ENCODE measurements around the gene POT1.
A peak's percentile ranks its signal among the peaks of the same experiment; 100 is the strongest.
"Not testable (repeated sequence)": the region's sequence is repeated elsewhere in the genome, so short reads cannot be mapped to it uniquely, and the experiment has no call there.

Gene POT1, protein sequence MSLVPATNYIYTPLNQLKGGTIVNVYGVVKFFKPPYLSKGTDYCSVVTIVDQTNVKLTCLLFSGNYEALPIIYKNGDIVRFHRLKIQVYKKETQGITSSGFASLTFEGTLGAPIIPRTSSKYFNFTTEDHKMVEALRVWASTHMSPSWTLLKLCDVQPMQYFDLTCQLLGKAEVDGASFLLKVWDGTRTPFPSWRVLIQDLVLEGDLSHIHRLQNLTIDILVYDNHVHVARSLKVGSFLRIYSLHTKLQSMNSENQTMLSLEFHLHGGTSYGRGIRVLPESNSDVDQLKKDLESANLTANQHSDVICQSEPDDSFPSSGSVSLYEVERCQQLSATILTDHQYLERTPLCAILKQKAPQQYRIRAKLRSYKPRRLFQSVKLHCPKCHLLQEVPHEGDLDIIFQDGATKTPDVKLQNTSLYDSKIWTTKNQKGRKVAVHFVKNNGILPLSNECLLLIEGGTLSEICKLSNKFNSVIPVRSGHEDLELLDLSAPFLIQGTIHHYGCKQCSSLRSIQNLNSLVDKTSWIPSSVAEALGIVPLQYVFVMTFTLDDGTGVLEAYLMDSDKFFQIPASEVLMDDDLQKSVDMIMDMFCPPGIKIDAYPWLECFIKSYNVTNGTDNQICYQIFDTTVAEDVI

DNA sequence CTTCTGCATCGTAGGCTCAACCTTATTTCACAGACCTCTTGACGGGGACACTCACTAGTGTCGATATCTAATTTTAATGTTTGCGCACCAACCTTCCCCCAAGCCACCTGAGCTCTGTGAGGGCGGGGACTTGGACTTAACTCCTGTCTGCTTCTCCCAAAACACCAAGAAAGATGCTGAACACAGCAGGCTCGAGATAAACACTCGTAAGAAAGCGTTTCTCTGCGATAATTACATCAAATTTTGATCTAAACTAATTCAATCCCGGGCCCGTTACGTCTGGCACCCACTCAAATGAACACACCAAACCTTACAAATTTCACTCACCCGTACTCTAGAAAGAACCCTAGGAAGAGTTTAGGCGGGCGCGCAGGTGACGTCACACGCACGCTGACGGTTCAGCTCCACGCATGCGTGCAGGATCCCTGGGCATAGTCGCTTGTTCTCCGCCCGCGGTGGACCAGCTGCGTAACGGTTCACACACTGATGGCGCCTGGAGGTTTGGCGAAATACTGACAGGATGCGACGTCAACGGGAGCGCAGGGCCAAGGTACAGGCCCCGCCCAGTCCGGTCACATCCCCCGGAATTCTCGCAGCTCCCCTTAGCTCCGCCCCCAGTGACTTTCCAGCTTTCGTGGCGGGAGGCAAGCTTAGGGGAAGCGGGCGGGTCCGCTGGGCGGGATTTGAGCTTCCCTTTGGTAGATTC lies at the start of gene POT1:
TSS of gene POT1 (minus strand) at position 359 of the 706 bp plus-strand sequence. CDS start 32,652 bp downstream, outside the sequence.
- DNase-seq: peak; percentile 94

DNA sequence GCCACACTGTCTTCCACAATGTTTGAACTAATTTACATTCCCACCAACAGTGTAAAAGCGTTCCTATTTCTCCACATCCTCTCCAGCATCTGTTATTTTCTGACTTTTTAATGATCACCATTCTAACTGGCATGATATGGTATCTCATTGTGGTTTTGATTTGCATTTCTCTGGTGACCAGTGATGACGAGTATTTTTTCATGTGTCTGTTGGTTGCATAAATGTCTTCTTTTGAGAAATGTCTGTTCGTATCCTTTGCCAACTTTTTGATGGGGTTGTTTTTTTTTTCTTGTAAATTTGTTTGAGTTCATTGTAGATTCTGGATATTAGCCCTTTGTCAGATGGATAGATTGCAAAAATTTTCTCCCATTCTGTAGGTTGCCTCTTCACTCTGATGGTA lies 45.5 kb upstream of the POT1 start:
- not testable (repeated sequence) for DNase-seq

DNA sequence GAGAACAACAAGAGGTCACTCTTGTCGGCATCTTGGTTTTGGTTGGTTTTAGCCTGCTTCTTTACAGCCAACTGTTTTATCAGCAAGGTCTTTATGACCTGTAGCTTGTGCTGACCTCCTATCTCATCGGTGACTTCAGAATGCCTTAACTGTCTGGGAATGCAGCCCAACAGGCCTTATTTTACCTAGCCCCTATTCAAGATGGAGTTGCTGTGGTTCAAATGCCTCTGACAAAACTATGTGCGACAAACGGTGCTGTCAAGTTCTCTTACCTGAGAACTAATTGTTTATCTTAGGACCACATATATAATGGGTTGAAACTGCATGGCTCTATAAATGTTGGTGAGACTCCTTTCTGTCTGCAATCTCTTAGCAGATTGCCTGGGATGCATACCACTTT lies 35.9 kb upstream of the POT1 start:
- DNase-seq: no peak

DNA sequence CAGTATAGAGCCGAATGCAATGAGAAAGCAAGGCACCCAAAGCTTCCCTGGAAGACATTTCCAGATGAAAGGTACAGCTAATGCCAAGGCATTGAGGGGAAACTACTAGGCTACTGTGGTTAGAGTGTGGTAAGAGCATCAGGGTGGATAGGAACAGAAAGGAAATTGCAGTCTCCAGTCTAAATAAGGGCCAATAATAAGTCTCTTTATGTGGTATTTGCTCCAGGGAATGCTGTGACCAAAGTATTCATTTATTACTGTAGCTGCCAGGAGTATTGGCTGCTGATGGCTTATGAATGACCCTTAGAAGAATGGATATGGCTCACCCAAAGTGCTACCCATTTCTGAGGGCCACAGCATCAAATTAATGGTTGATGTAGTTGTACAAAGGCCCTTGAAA lies 30.1 kb upstream of the POT1 start:
- no peak for DNase-seq

DNA sequence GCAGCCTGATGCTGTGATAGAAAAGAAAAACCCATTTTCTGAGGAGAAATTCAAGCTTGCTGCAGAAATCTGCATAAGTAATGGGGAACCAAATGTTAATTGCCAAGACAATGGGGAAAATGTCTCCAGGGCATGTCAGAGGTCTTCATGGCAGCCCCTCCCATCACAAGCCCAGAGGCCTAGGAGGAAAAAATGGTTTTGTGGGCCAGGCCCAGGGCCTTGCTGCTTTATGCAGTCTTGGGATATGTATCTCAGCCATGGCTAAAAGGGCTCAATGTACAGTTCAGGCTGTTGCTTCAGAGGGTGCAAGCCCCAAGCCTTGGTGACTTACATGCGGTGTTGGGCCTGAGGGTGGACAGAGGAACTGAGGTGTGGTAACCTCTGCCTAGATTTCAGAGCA lies 28.3 kb upstream of the POT1 start:
- not testable (repeated sequence) for DNase-seq

DNA sequence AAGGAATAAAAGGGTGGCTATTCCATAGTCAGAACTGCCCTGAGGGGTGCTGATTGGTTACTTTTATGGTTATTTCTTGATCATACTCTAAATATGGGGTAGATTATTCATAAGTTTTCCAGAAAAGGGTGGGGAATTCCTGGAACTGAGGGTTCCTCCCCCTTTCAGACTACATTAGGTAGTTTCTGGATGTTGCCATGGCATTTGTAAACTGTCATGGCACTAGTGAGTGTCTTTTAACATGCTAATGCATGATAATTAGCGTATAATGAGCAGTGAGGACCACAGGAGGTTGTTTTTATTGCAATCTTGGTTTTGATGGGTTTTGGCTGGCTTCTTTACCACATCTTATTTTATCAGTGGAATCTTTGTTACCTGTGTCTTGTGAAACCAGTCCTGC lies 26.5 kb upstream of the POT1 start:
- no peak for DNase-seq

DNA sequence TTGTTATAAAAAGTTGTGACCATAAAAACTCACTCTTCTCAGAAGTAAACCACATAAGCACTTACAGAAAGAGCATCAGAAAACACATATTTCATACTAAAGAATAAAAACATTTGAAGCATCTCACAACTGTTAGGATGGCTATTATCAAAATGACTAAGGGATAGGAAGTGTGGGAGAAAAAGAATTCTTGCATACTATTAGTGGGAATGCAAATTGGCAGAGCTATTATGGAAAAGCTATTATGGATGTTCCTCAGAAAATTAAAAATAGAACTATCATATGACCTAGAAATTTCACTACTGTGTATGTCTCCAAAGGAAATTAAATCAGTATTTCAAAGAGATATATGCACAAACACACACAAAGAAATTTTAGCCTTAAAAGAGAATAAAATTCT lies 25.2 kb upstream of the POT1 start:
- DNase-seq: no peak

DNA sequence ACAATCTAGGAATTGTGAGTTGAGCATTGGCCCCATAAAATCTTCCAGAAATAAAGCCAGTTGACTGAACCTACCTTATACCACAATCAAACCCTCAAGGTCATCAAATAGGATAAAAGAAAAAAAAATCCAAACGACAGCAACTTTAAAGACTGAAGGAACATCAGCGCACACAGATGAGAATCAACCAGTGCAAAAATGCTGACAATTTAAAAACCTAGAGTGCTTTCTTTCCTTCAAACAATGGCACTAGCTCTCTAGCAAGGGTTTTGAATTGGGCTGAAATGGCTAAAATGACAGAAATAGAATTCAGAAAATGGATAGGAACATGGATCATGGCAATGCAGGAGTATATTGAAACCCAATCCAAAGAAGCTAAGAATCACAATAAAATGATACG lies 16.1 kb upstream of the POT1 start:
- no peak for DNase-seq

DNA sequence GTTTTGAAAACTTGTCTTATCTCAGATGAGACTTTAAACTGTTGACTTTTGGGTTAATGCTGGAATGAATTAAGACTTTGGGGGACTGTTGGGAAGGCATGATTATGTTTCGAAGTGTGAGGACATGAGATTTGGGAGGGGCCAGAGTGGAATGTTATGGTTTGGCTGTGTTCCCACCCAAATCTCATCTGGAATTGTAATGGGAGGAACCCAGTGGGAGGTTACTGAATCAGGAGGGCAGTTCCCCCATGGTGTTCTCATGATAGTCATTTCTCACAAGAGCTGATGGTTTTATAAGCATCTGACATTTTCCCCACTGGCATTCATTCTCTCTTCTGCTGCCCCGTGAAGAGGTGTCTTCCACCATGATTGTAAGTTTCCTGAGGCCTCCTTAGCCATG lies 13.8 kb upstream of the POT1 start:
- no peak for DNase-seq

DNA sequence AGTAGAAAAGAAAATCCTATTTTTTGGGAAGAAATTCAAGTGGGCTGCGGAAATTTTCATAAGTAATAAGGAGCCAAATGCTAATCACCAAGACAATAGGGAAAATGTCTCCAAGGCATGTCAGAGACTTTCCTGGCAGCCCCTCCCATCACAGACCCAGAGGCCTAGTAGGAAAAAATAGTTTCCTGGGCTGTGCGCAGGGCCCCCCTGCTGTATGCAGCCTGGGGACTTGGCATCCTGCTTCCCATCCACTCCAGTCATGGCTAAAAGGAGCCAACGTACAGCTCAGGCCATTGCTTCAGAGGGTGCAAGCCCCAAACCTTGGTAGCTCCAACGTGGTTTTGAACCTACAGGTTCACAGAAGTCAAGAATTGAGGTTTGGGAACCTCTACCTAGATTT lies 12.8 kb upstream of the POT1 start:
- no peak for DNase-seq

DNA sequence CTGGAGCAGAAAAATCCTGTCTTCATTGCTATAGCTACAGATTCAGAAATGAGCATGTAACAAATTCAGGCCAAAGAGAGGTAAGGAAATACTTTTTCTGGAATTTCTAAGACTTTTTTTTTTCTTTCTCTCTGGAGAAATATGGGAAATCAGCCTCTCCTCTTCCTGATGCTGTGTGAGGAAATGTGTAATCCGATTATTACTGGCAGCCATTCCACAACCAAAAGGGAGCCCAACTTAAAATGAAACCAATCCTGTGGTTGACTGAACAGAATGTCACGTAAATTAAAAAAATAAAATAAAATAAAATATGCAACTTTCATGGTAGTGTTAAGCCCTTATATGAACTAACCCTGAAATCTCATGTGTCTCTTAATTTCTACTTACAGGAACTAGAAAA lies 10.7 kb upstream of the POT1 start:
- no peak for DNase-seq

DNA sequence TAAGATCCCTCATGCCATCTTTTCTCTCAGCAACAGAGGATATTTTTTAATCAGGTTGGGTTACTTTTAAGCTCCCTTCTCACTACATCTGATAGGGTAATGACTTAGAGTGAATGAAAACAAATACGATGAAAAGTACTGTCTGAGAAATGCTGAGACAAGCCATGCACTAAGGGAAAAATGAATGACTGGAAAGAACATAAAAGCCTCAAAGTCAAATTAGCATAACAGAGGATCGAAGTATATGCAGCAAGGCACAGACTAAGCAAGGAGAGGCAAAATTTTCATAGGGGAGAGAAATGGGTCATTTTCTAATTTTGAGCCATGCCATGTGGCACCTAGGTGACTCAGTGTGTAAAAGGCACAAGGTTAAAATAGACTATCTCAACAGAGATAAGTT lies 8.5 kb upstream of the POT1 start:
- DNase-seq: no peak

DNA sequence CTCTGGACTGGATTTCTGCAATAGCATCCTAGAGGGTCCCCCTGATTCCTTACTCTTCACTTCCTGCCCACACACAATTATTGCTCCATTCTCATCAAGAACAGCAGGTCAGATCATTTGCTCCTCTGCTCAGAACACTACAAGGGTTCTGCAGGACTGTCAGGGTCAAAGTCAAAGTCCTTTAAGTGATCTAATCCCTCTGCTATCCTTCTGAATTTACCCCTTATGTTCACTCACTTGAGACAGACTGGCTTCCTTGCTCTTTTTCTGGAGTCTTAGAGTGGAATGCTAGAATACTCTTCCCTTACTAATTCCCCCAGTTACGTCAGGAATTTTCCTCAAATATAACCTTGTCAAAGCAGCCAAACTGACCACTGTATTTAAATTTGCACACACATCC lies 7.5 kb upstream of the POT1 start:
- DNase-seq: no peak

DNA sequence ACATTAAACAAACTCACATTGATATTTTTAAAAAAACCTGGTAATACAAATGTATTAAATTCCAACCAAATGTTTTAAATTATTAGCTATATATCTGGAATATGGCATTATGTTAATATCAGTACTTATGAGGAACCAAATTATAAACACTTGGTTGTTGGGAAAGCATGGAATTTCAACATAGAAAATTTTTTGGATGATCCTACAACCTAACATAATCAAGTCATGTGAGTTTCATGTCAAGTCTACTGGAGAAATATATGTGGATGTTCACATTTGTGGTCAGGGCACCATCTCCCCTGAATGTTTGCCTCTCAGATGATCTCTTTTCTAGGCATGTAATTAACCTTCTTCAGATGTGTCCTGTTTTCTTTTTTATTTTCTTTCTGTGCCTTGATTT lies 5.2 kb upstream of the POT1 start:
- no peak for DNase-seq

DNA sequence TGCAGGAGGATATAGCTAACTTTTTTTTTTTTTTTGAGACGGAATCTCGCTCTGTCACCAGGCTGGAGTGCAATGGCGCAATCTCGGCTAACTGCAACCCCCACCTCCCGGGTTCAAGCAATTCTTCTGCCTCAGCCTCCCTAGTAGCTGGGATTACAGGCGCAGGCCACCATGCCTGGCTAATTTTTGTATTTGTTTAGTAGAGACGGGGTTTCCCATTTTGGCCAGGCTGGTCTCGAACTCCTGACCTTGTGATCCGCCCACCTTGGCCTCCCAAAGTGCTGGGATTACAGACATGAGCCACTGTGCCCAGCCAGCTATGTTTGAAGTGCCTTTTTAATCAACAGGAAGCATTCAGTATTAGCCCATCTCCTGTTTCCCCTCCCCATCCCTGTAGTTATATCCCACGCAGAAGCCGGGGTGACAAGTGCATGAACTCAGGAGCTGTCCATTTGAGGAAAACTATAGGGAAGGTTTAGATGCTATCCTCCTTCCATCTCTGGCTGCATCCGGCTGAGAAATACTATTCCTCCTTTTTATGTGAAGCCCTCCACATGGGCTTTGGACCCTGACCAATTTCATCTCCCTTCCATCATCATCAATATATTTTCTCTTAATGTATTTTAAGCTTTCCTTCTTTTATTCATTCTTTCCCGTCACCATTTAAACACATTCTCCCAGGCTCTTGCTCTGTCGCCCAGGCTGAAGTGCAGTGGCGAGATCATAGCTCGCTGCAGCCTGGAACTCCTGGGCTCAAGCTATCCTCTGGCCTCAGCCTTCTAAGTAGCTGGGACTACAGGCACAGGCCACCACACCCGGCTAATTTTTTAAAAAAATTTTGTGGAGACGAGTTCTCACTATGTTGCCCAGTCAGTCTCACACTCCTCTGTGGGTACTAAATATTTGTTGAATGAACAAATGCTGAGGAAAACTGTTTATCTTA lies 1.3 kb upstream of the POT1 start:
- DNase-seq: no peak

DNA sequence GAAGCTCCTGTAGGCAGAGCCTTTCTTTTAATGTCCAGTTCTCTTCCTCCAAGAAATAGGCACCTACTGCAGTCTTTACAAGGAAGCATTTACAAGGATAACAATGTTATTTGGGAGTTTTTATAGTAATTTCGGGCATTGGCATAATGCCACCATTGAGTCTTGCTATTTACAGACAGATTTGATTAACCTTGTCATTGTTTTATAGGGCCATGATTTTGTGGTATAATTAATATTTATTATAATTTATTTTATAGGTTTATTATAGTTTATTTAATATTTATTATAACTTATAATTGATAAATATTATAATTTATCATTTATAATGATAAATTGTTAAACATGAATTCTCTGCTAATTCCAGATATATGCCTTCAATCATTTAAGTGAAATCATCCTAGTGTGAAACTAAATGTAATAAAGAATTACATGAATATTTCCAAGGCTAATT lies 573 bp upstream of the POT1 start:
- DNase-seq: no peak

DNA sequence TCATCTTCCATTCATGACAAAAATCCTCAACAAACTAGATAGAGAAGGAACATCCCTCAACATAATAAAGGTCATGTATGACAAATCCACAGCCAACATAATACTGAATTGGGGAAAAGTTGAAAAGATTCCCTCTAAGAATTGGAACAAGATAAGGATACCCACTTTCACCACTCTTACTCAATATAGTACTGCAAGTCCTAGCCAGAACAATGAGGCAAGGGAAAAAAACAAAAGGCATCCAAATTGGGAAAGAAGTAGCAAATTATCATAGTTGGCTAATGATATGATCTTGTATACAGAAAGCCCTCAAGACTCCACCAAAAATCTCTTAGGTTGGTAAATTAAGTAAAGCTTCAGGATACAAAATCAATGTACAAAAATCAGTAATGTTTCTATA lies 4.7 kb downstream of the POT1 start:
- no peak for DNase-seq

DNA sequence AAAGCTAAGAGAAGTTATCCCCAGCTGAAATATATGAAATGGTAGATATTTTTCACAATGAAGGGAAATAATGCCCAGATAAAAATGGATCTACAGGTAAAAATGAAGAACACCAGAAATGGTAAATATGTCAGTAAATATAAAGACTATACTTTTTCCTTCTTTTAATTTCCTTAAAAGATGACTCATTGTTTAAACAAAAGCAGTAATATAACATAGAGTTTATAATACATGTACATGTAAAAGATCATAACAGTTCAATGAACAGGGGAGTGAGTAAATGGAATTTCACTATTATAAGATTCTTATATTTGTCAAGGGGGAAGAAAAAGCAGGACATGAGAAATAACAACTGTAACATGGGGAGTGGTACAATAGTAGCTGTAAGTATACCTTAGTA lies 7.4 kb downstream of the POT1 start:
- no peak for DNase-seq

DNA sequence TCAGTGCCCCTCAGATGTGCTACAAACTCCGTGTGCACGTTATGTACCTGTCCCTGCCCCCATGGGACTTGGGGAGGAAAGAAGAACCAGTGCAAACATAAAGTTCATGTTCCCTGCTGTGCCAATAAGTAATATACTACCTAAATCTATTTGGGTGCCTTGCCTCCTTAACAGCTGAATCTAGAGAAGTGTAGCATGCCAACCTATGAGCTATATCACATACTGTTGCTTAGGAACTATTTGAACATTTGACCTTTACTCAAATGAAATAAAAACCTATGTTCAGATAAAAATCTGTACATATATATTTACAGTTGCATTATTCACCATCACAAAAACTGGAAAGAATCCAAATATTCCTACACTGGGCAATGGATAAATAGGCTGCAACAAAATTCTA lies 9.8 kb downstream of the POT1 start:
- no peak for DNase-seq

DNA sequence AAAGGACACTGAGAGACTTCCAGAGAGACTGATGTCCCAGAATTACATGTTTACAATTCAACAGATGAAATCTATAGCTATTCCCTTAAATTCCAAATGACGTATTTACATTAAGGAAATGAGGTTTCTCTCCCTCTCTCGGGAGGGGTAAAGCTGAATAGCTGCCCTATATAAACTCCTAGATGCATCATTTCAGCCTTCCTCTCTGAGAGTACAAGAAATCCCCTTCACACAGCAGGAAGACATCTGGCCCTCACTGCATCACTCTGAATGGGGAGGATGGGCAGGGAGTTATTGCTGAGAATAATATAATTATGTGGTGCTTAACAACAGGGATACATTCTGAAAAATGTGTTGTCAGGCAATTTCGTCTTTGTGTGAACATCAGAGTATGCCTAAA lies 11.0 kb downstream of the POT1 start:
- no peak for DNase-seq

DNA sequence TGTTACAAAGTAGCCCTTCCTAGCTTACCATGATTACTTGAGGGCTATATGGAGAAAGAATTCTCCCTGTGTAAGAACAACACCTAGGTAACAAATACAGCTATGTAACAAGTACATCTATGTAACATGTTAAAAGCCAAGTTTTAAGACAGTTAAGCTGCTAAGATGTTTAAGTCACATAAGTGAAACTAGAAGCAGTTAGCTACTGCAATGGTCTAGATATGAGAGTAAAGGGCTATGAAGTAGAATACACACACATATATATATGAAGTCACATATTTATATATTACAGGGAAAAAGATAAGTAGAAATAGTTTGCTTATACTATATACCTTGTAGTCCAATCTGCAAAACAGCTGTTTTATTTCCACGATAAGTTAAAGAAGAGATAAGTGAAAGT lies 14.4 kb downstream of the POT1 start:
- DNase-seq: no peak

DNA sequence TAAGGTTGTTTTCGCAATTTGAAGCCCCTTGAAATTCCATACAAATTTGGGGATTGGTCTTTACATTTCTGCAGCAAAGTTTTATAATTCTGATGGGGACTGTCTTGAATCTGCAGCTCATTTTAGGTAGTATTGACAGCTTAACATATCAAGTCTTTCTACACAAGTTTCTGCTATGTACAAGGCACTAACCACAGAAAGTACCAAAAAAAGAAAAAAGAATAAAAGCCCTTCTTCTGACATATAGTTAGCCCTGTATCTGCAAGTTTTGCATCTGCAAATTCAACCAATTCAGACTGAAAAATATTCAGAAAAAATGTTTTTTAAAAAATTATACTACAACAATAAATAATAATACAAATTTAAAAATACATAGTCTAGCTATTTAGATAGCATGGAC lies 15.3 kb downstream of the POT1 start:
- DNase-seq: no peak

DNA sequence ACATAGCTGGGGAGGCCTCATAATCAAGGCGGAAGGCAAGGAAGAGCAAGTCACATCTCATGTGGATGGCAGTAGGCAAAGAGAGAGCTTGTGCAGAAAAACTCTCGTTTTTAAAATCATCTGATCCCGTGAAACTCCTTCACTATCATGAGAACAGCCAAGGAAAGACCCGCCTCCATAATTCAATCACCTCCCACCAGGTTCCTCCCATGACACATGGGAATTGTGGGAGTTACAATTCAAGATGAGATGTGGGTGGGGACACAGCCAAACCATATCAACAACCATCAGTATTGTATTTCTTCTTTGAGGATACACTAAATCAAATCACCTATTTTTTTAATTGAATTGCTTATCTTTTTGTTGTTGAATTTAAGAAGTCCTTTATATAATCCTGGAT lies 16.7 kb downstream of the POT1 start:
- DNase-seq: no peak
